ENCODE data around the gene KDF1.

KDF1 gene

GRCh38 chr1:26921540-26922430 is 38.5 kb downstream of the KDF1 start, which contains the start of gene NUDC:
Gene NUDC (plus strand): TSS chr1:26921743. CDS start chr1:26921849, 106 bp downstream.
- peak; percentile 91 for DNase-seq (ENCODE audit: low read depth in 1 of 2, low spot score in 1 of 2)

GRCh38 chr1:26921126-26921539 is 39.1 kb downstream of the KDF1 start:
- DNase-seq (ENCODE audit: low read depth in 1 of 2, low spot score in 1 of 2) = no peak

GRCh38 chr1:26915204-26915842 is 44.9 kb downstream of the KDF1 start:
- DNase-seq (ENCODE audit: low read depth in 1 of 2, low spot score in 1 of 2) = no peak

GRCh38 chr1:26913754-26914619 is 46.3 kb downstream of the KDF1 start, which contains the start of gene NR0B2:
Gene NR0B2 (minus strand): TSS chr1:26913975. CDS start chr1:26913940, 35 bp downstream.
- DNase-seq (ENCODE audit: low read depth in 1 of 2, low spot score in 1 of 2) = no peak

GRCh38 chr1:26913389-26913753 is 46.9 kb downstream of the KDF1 start:
- no peak for DNase-seq (ENCODE audit: low read depth in 1 of 2, low spot score in 1 of 2)

GRCh38 chr1:26912147-26912490 is 48.1 kb downstream of the KDF1 start:
- no peak for DNase-seq (ENCODE audit: low read depth in 1 of 2, low spot score in 1 of 2)

- no peak for DNase-seq (ENCODE audit: low read depth in 1 of 2, low spot score in 1 of 2)
Measured at GRCh38 chr1:26911399-26912146, 48.7 kb downstream of the KDF1 start.

- no peak for DNase-seq (ENCODE audit: low read depth in 1 of 2, low spot score in 1 of 2)
Measured at GRCh38 chr1:26910343-26911160, 49.7 kb downstream of the KDF1 start.

- DNase-seq (ENCODE audit: low read depth in 1 of 2, low spot score in 1 of 2) = no peak
Measured at GRCh38 chr1:26909951-26910342, 50.3 kb downstream of the KDF1 start.

GRCh38 chr1:26907071-26907917 is 53.0 kb downstream of the KDF1 start:
- no peak for DNase-seq (ENCODE audit: low read depth in 1 of 2, low spot score in 1 of 2)

GRCh38 chr1:26900815-26901511 is 59.3 kb downstream of the KDF1 start:
- no peak for DNase-seq (ENCODE audit: low read depth in 1 of 2, low spot score in 1 of 2)

GRCh38 chr1:26900001-26900814 is 60.1 kb downstream of the KDF1 start, which contains the start of gene GPATCH3:
Gene GPATCH3 (minus strand): TSS chr1:26900467. CDS start chr1:26900442, 25 bp downstream.
- peak; percentile 72 to 73 for DNase-seq (ENCODE audit: low read depth in 1 of 2, low spot score in 1 of 2)

Measured in activated T-helper 1 cell treated with anti-CD3 and anti-CD28 coated beads, Interleukin-2, amount 50 U/mL, for 16 hours (primary cell).